Measurements from ENCODE around the gene NEO1. TPM values are rescaled to one million over a fixed set of nuclear protein-coding genes. Genes with fewer than 3 reads are reported as not detected.
A peak's percentile ranks its signal among the peaks of the same experiment; 100 is the strongest.

Gene NEO1
- total RNA-seq, 1 donor from 2014 or later: 8.7 TPM

DNA sequence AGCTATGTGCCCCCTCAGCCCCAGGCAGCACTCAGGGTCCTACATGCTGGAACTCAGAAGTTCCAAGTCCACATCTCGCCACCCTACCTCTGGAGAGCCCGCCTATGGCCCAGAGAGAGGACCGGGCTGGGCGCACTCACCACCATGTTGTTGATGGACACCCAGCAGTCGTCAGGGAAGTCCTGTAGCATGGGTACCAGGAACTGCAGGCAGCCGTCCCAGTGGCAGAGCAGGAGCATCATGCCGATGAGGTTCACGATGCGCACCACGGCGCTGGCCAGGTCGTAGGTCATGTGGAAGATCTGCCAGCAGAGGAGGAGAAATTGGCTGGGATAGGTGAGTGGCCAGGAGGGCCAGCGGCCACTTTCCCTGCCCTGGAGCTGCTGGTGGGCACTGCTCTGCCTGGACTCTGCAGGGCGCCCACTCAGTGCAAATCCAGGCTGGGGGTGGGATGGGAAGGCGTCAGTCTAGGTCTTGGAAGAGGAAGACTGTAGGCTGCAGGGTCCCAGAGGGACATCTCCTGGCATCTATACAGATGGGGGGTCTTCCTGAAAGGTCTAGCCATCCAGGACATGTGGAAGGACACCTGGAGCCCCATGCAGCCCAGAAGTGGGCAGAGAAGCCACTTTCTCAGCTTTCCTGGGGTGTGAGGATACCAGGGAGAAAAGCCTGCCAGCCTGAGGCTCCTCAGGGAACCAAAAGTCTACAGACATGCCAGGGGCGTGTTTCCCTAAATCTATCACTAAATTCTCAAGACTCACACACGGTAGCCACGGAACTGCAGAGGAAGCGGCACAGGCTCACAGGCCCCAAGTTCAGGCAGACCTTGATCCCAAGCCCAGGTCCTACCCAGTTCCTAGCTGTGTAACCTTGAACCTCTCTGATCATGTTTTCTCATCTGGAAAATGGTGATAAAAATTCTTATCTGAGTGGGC is 280.0 kb downstream of the NEO1 start:
- intact Hi-C loops (cut with DNase I): no loop called here
- peak; percentile 59 for DNase-seq (ENCODE audit: low spot score)

DNA sequence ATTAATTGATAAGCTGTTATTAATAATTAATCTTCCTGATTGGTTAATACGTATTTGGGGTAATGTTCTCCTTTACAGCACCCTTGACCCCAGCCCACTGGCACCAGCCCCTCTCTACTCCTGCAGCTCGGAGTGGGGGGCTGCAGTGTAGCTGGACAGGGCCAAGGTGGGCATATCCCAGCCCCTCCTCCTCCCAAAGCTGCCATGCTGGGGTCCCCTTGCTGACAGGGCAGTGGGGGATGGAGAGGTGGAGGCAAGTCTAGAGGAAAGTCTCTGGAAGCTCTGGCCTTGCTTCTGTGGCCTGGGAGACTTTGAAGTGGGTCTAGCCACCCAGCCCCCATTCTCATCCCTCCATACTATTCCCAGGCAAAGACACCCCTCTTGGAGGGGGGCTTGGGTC is 280.7 kb downstream of the NEO1 start:
- DNase-seq (ENCODE audit: low spot score): peak; percentile 6
- intact Hi-C loops (cut with DNase I): no loop called here

- intact Hi-C loops (cut with DNase I): no loop called here
- peak; percentile 38 for DNase-seq (ENCODE audit: low spot score)
Measured at GRCh38 chr15:73334086-73334485, 281.8 kb downstream of the NEO1 start.

- intact Hi-C loops (cut with DNase I): no loop called here
- DNase-seq (ENCODE audit: low spot score): no peak
Measured at GRCh38 chr15:73335026-73335425, 282.8 kb downstream of the NEO1 start.

DNA sequence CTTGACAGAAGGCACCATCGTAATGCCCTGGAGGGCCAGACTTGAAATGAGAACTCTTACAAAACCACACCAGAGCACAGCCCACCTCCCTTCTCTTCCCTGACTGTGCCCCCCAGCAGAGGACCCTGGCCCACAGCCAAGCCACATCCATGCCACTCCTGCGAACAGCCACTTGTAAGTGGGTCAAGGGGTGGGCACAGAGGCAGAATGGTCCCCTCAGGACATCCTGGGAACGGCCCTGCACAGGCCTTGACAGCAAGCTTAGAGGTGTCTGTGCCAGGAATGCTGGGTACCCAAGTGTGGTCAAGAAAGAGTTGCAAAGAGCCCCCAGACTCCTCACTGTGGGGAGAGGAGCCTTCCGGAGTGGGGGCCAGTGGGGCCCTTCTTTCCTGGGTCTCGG is 283.2 kb downstream of the NEO1 start:
- intact Hi-C loops (cut with DNase I): no loop called here
- no peak for DNase-seq (ENCODE audit: low spot score)

DNA sequence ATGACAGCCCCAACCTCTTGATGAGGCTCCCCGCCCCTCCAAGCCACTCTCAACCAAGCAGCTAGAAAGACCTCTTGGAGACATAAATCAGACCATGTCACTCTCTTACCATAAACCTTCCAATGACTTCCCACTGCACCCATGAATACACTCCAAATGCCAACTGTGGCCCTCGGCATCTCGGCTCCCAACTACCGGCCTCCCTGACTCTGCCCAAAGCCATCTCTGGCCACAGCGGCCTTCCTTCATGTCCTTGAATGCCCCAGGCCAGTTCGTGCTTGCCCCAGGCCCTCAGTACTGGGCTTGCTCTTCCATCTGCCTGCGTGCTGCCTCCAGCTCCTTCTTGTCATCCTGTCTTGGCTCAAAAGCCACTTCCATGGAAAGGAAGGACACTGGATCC is 284.5 kb downstream of the NEO1 start:
- intact Hi-C loops (cut with DNase I): no loop called here
- no peak for DNase-seq (ENCODE audit: low spot score)

DNA sequence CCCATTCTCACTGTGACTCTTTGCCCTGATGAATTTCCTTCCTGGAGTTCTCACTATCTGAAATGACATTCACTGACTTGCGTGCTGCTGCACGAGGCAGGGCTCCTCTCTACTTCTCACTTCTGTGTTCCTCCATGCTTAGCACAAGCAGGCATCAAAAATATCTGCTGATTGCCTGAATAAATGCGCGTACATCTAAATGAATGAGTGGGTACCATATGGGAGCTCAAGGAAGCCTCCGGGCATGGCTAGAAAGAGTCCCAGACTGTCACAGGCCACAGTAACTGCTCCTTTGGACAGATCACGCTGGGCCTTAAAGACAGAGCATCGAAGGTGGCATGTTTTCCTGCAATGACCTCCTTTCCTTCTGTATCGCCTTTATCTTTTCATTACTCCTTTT is 284.9 kb downstream of the NEO1 start:
- no peak for DNase-seq (ENCODE audit: low spot score)
- intact Hi-C loops (cut with DNase I): no loop called here

DNA sequence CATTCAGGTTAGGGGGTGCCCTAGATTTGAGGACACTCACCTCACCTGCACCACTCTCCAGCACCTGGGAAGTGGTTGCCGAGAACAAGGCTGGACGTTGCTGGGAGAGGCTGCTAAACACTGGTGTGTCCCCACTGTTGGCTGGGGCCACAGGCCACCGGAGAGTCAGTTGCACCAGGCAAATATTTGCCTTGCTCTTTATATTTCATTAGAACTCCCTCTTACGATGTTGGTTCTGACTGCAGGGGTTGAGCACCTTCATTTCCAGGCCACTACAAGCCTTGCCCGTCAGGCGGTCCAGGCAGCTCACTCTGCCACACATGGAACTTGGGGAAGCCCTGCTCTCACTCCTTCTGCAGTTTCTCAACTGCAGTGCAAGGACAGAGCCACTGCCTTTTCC is 285.8 kb downstream of the NEO1 start:
- no peak for DNase-seq (ENCODE audit: low spot score)
- intact Hi-C loops (cut with DNase I): no loop called here

- DNase-seq (ENCODE audit: low spot score): no peak
- intact Hi-C loops (cut with DNase I): no loop called here
Measured at GRCh38 chr15:73338606-73339374, 286.5 kb downstream of the NEO1 start.

DNA sequence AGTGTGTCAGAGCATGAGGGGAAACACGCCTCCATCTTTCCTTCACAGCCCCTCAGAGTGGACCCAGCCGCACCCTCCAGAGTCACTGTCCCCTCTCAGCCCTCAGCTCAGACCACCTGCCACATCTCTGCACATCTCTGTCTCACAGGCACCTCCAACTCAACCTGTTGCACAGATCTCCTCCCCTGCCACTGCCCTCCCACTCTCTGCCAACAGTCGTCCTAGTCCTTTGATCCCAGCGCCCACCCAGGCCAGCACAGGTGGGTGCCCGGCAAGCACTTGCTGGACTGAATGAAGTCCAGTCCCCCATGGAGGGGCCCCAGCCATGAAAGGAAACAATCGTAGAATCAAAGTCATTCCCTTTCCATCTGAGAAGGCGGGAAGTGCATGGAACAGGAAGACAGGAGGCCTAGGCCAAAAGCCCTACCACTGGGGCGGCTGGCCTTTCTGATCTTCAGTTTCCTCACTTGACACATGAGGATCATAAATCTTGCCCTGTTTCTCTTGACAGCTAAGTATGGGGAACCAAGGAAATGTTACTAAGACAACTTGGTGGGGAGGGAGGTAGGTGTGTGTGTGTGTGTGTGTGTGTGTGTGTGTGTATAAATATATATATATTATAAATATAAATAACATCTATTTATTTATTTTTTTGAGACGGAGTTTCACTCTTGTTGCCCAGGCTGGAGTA is 288.4 kb downstream of the NEO1 start:
- DNase-seq (ENCODE audit: low spot score): no peak
- intact Hi-C loops (cut with DNase I): no loop called here

- intact Hi-C loops (cut with DNase I): no loop called here
- no peak for DNase-seq (ENCODE audit: low spot score)
Measured at GRCh38 chr15:73341886-73342600, 289.8 kb downstream of the NEO1 start.

GRCh38 chr15:73344056-73344455 is 291.8 kb downstream of the NEO1 start:
- intact Hi-C loops (cut with DNase I): no loop called here
- no peak for DNase-seq (ENCODE audit: low spot score)

- DNase-seq (ENCODE audit: low spot score): no peak
- intact Hi-C loops (cut with DNase I): no loop called here
Measured at GRCh38 chr15:73345658-73346057, 293.4 kb downstream of the NEO1 start.

- no peak for DNase-seq (ENCODE audit: low spot score)
- intact Hi-C loops (cut with DNase I): no loop called here
Measured at GRCh38 chr15:73346735-73347312, 294.6 kb downstream of the NEO1 start.

DNA sequence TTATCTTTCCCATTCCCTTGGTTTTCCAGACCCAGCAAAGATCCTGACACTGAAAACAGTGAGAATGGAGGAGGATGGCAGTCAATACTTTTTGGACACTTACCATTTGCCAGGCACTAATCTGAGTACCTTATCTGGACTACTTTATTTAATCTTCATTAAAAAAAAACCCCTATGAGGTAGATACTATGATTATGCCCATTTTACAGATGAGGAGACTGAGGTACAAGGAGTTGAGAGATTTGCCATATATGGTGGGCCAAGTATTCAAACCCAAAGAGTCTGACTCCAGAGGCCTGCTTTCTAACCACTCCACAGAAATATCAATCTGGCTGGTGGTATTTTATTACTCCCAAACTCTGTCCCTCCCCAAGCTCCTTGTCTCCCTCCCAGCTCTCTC is 296.9 kb downstream of the NEO1 start:
- intact Hi-C loops (cut with DNase I): no loop called here
- no peak for DNase-seq (ENCODE audit: low spot score)

DNA sequence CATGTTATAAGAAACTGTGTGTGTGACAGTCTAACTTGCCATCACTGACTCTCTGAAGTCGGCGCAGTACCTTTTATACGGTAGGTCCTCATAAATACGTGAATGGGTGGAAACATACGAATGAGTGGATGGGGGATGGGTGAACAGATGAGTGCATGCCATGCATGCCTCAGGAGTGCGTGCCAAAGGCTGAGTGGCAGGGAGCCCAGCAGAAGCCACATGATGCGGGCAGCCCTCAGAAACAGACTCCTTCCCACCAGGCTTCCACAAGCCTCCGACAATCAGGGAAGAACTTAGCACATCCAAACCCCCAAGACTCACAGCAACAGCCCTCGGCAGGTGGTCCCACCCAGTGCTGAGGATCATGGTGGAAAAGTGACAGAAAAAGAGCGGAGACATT is 299.8 kb downstream of the NEO1 start:
- intact Hi-C loops (cut with DNase I): no loop called here
- DNase-seq (ENCODE audit: low spot score): no peak

- intact Hi-C loops (cut with DNase I): no loop called here
- no peak for DNase-seq (ENCODE audit: low spot score)
Measured at GRCh38 chr15:73353734-73354133, 301.5 kb downstream of the NEO1 start.

DNA sequence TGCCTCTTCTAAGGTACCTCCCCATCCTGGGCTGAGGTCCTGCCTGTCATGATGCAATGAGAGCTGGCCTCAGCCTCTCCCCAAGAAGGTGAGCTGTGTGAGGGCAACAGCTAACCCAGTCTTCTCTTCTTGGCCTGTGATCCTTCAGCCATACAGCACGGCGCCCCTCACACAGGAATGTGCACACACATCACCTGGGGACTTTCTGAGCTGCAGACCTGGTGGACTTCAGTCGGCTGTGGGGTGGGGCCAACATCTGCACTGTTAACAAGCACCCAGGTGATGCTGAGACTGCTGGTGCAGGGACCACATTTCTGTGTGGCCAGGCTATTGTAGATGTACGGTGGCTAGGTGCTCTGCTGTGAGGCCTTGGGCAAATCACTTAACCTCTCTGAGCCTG is 302.0 kb downstream of the NEO1 start:
- intact Hi-C loops (cut with DNase I): no loop called here
- DNase-seq (ENCODE audit: low spot score): no peak
